GM12878 (cell line): ENCODE measurements around the gene ENPP7. TPM values are rescaled to one million over a fixed set of nuclear protein-coding genes. Genes with fewer than 3 reads are reported as not detected.

Experiments
- ATAC-seq: fragments of 200-7000 bp; cut with Tn5 transposase; 3 replicates; pipeline ENCODE4 v1.9.1; 2020; ENCODE audit warnings: mild to moderate bottlenecking, moderate library complexity
- BruUV-seq: library from RNA; stranded (reverse); fragments of 400-500 nt; replicated peaks from 2 replicates; lab custom pipeline; 2021; lab: Mats Ljungman, UMichigan
- CTCF ChIA-PET: fragments of 300-600 bp; sonication (Branson Sonifier 250); formaldehyde crosslinking; extraction: SDS; loops from one replicate; lab custom pipeline; 2021; ENCODE audit warnings: inconsistent platforms; lab: Yijun Ruan, JAX
- POLR2A ChIA-PET: fragments of 350-600 bp; formaldehyde crosslinking; extraction: SDS; loops from one replicate; lab custom pipeline; 2021; ENCODE audit warnings: inconsistent platforms; lab: Charles Lee
- RAD21 ChIA-PET: fragments of 300-600 bp; sonication (Branson Sonifier 250); formaldehyde crosslinking; loops from one replicate; lab custom pipeline; 2023; ENCODE audit warnings: antibody characterized with exemption; ENCODE audit not compliant: unreplicated experiment; lab: Charles Lee
- SMC1A ChIA-PET: fragments of 300-600 bp; sonication (Branson Sonifier 250); formaldehyde crosslinking; loops from one replicate; lab custom pipeline; 2023; ENCODE audit not compliant: unreplicated experiment, uncharacterized antibody; lab: Charles Lee
- DNase-seq: peaks from one replicate; pipeline ENCODE4 v3.0.0-alpha.2; 2011; ENCODE audit warnings: low read depth, low spot score
- FAIRE-seq: peaks from 3 replicates; lab custom pipeline; 2011; peaks lifted over from hg19 to GRCh38; lab: Jason Lieb, UNC
- H2AFZ ChIP-seq: 2 replicates; pipeline ENCODE4 v1.6.0; 2011; ENCODE audit warnings: low read depth, low read length, control low read depth; ENCODE audit not compliant: control insufficient read depth
- H3K27ac ChIP-seq: 2 replicates; pipeline ENCODE4 v1.5.1; 2011; ENCODE audit warnings: control low read depth; ENCODE audit not compliant: control insufficient read depth, insufficient read depth
- H3K27me3 ChIP-seq, 2 experiments: replicated peaks in 1 of 2; 2 replicates each; pipeline versions ENCODE4 v1.6.0 to v1.6.1; 2011; ENCODE audit warnings: low read length in 1 of 2; ENCODE audit not compliant: control insufficient read depth in 2 of 2, insufficient read depth in 2 of 2
- H3K36me3 ChIP-seq, 2 experiments: 2 replicates each; pipeline ENCODE4 v1.5.1; 2011; ENCODE audit warnings: low read length in 1 of 2; ENCODE audit not compliant: control insufficient read depth in 2 of 2, insufficient read depth in 2 of 2
- H3K4me1 ChIP-seq: 2 replicates; pipeline ENCODE4 v1.6.1; 2011; ENCODE audit warnings: mild to moderate bottlenecking, low read length, moderate library complexity, mixed read lengths; ENCODE audit not compliant: control insufficient read depth, insufficient read depth
- H3K4me2 ChIP-seq: 2 replicates; pipeline ENCODE4 v1.6.0; 2011; ENCODE audit warnings: control low read depth; ENCODE audit not compliant: control insufficient read depth, insufficient read depth
- H3K4me3 ChIP-seq: fragments of 200-600 bp; sonication (generic); 2 replicates; pipeline ENCODE4 v1.5.1; 2016
- H3K79me2 ChIP-seq: 2 replicates; pipeline ENCODE4 v1.6.0; 2011; ENCODE audit warnings: low read length; ENCODE audit not compliant: control insufficient read depth, insufficient read depth
- H3K9ac ChIP-seq: 2 replicates; pipeline ENCODE4 v1.8.0; 2011; ENCODE audit warnings: low read length, control low read depth, mixed read lengths; ENCODE audit not compliant: control insufficient read depth, insufficient read depth
- H3K9me3 ChIP-seq: replicated peaks from 3 replicates; pipeline ENCODE4 v1.5.1; 2011; ENCODE audit warnings: mild to moderate bottlenecking, low read length; ENCODE audit not compliant: control insufficient read depth, insufficient read depth
- H4K20me1 ChIP-seq: 2 replicates; pipeline ENCODE4 v1.6.0; 2011; ENCODE audit not compliant: control insufficient read depth, insufficient read depth
- CBX5 ChIP-seq: sonication (generic); IDR thresholded peaks from 2 replicates; pipeline ENCODE4 v1.6.1; 2016; ENCODE audit warnings: low read depth, moderate library complexity, mild to moderate bottlenecking, inconsistent platforms
- CEBPB ChIP-seq, 2 experiments: fragments of 150-350 bp in 1 of 2; IDR thresholded peaks; 2 replicates each; pipeline ENCODE4 v1.6.1; 2012 to 2014; ENCODE audit warnings: low read depth in 2 of 2, low read length in 2 of 2, borderline replicate concordance in 1 of 2, inconsistent platforms in 1 of 2
- DPF2 ChIP-seq: fragments of 450-650 bp; IDR thresholded peaks from 2 replicates; pipeline ENCODE4 v1.6.1; 2017; ENCODE audit warnings: mild to moderate bottlenecking
- GATAD2B ChIP-seq: fragments of 450-650 bp; conservative IDR thresholded peaks from 2 replicates; pipeline ENCODE4 v1.6.1; 2017; ENCODE audit warnings: low read depth, mild to moderate bottlenecking, moderate library complexity
- IRF4 ChIP-seq: IDR thresholded peaks from 2 replicates; pipeline ENCODE4 v1.6.1; 2011; ENCODE audit warnings: low read depth, low read length
- KDM1A ChIP-seq: fragments of 200-600 bp; sonication (generic); IDR thresholded peaks from 2 replicates; pipeline ENCODE4 v1.6.1; 2016; ENCODE audit warnings: borderline replicate concordance
- POLR2AphosphoS5 ChIP-seq: IDR thresholded peaks from 2 replicates; pipeline ENCODE4 v1.6.1; 2011; ENCODE audit warnings: mild to moderate bottlenecking, low read length, inconsistent platforms
- RB1 ChIP-seq: fragments of 450-650 bp; formaldehyde crosslinking; IDR thresholded peaks from 2 replicates; pipeline ENCODE4 v1.6.1; 2017; ENCODE audit warnings: mild to moderate bottlenecking, borderline replicate concordance
- RFX5 ChIP-seq: IDR thresholded peaks from 2 replicates; pipeline ENCODE4 v1.6.1; 2011; ENCODE audit warnings: low read depth, low read length, improper control_type of control experiment
- STAT1 ChIP-seq: fragments of 450-650 bp; conservative IDR thresholded peaks from 2 replicates; pipeline ENCODE4 v1.6.1; 2014; ENCODE audit warnings: antibody characterized with exemption, mild to moderate bottlenecking
- SUZ12 ChIP-seq: fragments of 200-600 bp; sonication (generic); IDR thresholded peaks from one replicate; pipeline ENCODE4 v1.6.1; 2018; ENCODE audit warnings: antibody characterized with exemption, mild to moderate bottlenecking; ENCODE audit not compliant: unreplicated experiment
- WRNIP1 ChIP-seq: IDR thresholded peaks from 2 replicates; pipeline ENCODE4 v1.6.1; 2011; ENCODE audit warnings: low read depth, low read length, improper control_type of control experiment, borderline replicate concordance
- YY1 ChIP-seq: IDR thresholded peaks from 2 replicates; pipeline ENCODE4 v1.6.1; 2011; ENCODE audit warnings: low read depth, mild to moderate bottlenecking, low read length
- ZNF217 ChIP-seq: fragments of 450-650 bp; IDR thresholded peaks from 2 replicates; pipeline ENCODE4 v1.6.1; 2017; ENCODE audit warnings: antibody characterized with exemption, mild to moderate bottlenecking
- ZNF274 ChIP-seq: IDR thresholded peaks from one replicate; pipeline ENCODE4 v1.8.0; 2011; ENCODE audit not compliant: insufficient read length, insufficient read depth
- WGBS: methylation state at CpG from one replicate; pipeline ENCODE4 v1.1.6; 2016; ENCODE audit warnings: low lambda C conversion rate; ENCODE audit not compliant: insufficient replicate concordance, insufficient coverage; ENCODE audit errors: missing lambda C conversion rate; 5-methylcytosine and 5-hydroxymethylcytosine counted together
- in situ Hi-C: fragments of 300-500 bp; cut with MboI; formaldehyde crosslinking; loops from 9 replicates; pipeline ENCODE4 v1.14.3; 2018; ENCODE audit warnings: mixed read lengths
- intact Hi-C: fragments of 100-400 bp; cut with micrococcal nuclease; formaldehyde crosslinking; loops from one replicate; pipeline ENCODE4 v1.14.2; 2022; ENCODE audit not compliant: unreplicated experiment
- polyA plus RNA-seq, 11 experiments: library from polyadenylated mRNA; depleted of rRNA in 4 of 11; unstranded in 6 of 11; stranded (reverse) in 5 of 11; fragments of >200 nt; fragmentation: Nextera tagmentation in 4 of 11; fragmentation: Illumina TruSeq in 1 of 11; extraction: Ambion mirVana in 4 of 11; extraction: Trizol in 1 of 11; gene quantifications; 1 replicate in 1 of 11; 2 replicates in 10 of 11; pipeline versions ENCODE4 v1.2.1 to v1.2.3, GENCODE V29; 2011 to 2016; ENCODE audit warnings: inconsistent platforms in 2 of 11, missing spikeins in 2 of 11, low read depth in 1 of 11
- total RNA-seq, 4 experiments: library from RNA; depleted of rRNA in 3 of 4; stranded (reverse); fragments of >200 nt in 3 of 4; fragmentation: Illumina TruSeq in 1 of 4; extraction: Trizol in 1 of 4; gene quantifications; 2 replicates each; pipeline versions ENCODE4 v1.2.1 to v1.2.3, GENCODE V29; 2013 to 2021
- TF ChIP-seq, protein P1 (sequence below): fragments of 450-650 bp; IDR thresholded peaks from 2 replicates; pipeline ENCODE4 v1.6.1; 2017; ENCODE audit warnings: low read depth, mild to moderate bottlenecking, moderate library complexity

The ENPP7 gene
- total and polyA plus RNA-seq, 10 of the 15 experiments (the other 5 are each of a cell fraction or from before 2014, with no cell fraction given), result 0.04 to 0.41 (median 0.18) TPM; not detected in 1

DNA sequence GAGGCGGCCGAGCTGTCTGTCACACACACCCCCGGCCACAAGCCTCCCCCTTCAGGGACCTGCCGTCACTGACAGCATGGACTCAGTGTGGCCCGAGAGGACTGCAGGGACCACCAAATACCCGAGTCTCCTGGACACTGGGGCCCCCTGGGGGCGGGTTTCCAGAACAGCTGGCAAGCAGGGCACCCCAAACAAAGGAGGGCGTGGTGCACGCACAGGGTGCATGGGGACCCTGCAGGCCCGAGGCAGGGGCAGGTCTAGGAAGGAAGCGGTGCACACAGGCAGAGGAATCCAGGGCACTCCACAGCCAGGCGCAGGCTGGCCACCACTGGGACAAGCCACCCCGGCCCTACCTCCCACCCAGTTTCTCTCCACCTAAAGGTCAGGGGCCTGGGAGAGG, 28.7 kb upstream of the ENPP7 start:
- H3K4me2 ChIP-seq, result no peak overlapping the region
- no TSS peak for BruUV-seq
- no peak for FAIRE-seq
- ChIA-PET SMC1A (no interaction called here), POLR2A (no interaction called here), CTCF (no interaction called here), RAD21 (no interaction called here)
- 50% methylated on average over 13 of the region's 13 CpGs for WGBS
- H3K79me2 ChIP-seq, result no peaks in the 10 kb centered on the region
- ATAC-seq, result no peak
- H3K27me3 ChIP-seq, result no peaks in the 10 kb centered on the region
- in situ Hi-C loops, result no loop called here
- no peak for DNase-seq
- H4K20me1 ChIP-seq, result no peaks in the 10 kb centered on the region
- no peaks in the 10 kb centered on the region for H3K9me3 ChIP-seq
- no peak overlapping the region for H2AFZ ChIP-seq
- H3K36me3 ChIP-seq, result no peaks in the 10 kb centered on the region
- H3K4me3 ChIP-seq, result no peak overlapping the region
- intact Hi-C loops, result loop anchor here (10.0 kb wide), 1 partner anchor 277 kb away; no protein-coding TSS in a partner anchor
- peaks cover 3% of the 10 kb centered on the region for H3K4me1 ChIP-seq
- TF ChIP-seq DPF2 (no peak), CEBPB (IDR thresholded peaks at IDR 0.05; ENCODE audit: borderline replicate concordance in 1 of 2, low read depth in 2 of 2, low read length in 2 of 2) (no peak), WRNIP1 (no peak), STAT1 (no peak), RFX5 (no peak), ZNF274 (no peak), ZNF217 (no peak), IRF4 (no peak), SUZ12 (no peak), RB1 (no peak), POLR2AphosphoS5 (no peak), GATAD2B (no peak), CBX5 (no peak), KDM1A (no peak), YY1 (no peak)
- TF ChIP-seq, protein P1, sequence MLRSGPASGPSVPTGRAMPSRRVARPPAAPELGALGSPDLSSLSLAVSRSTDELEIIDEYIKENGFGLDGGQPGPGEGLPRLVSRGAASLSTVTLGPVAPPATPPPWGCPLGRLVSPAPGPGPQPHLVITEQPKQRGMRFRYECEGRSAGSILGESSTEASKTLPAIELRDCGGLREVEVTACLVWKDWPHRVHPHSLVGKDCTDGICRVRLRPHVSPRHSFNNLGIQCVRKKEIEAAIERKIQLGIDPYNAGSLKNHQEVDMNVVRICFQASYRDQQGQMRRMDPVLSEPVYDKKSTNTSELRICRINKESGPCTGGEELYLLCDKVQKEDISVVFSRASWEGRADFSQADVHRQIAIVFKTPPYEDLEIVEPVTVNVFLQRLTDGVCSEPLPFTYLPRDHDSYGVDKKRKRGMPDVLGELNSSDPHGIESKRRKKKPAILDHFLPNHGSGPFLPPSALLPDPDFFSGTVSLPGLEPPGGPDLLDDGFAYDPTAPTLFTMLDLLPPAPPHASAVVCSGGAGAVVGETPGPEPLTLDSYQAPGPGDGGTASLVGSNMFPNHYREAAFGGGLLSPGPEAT, result no peak
- H3K27ac ChIP-seq, result no peak overlapping the region
- H3K9ac ChIP-seq, result no peak overlapping the region
